NCI-H2029 (cell line): ENCODE data around the gene PSORS1C1.

ENCODE experiments used
- DNase-seq: peaks from one replicate; lab custom pipeline; 2025; lab: John Stamatoyannopoulos, UW

Gene PSORS1C1

DNA sequence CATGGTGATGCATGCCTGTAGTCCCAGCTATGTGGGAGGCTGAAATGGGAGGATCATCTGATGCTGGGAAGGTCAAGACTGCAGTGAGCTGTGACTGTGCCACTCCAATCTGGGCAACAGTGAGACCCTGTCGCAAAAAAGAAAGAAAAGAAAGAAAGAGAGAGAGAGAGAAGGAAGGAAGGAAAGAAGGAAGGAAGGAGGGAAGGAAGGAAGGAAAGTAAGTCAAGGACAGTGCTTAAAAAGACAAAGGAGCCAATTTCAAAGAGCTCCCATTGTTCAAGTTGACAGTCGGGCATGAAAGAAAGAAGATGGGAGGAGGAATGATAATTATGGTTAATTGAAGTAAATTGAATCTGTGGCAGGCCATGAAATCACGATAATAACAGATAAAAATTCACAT, 18.4 kb upstream of the PSORS1C1 start:
- DNase-seq = no peak

DNA sequence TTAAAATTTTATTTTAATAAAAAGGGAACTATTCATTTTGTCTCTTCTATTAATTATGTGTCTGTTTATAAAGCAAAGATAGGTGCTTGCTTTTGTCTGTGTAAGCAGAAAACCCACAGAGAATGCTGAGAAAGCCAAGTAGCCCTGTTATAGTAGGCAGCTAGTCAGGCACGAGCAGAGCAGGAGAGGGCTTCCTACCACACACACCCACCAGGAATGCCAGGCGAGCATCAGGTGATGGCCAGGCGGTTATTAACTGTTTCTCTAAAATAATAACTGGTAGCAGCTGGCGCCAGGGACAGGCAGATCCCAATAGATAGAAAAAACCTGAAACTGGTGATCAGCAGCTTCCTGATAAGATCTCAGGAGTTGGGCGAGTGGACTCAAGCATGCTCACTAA, 17.9 kb upstream of the PSORS1C1 start:
- no peak for DNase-seq

GRCh38 chr6:31098449-31098938, 16.1 kb upstream of the PSORS1C1 start:
- DNase-seq = no peak

- no peak for DNase-seq
These were observed 11.5 kb upstream of the PSORS1C1 start for GRCh38 chr6:31103136-31103535.

GRCh38 chr6:31107052-31107451, 7.5 kb upstream of the PSORS1C1 start:
- DNase-seq = no peak

- DNase-seq = no peak
These were observed 3.6 kb upstream of the PSORS1C1 start for GRCh38 chr6:31110825-31111582.

DNA sequence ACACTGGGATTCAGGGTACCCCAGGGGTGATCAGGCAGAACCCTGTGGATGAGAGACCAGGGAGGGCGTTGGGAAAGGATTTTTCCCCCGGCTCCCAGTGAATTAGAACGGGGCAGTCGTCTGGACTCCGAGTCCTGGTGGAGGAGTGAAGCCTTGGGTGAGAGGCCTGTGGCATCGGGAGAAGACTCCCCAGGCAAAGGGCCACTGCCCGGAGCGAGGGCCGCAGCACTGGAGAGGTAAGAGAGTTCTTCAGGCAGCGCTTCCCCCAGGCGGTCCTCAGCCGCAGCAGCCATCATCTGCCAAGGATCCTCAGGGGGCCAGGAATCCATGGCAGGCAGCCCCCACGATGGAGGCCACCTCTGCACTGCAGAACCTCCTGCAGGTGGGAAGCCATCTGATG, 2.9 kb upstream of the PSORS1C1 start:
- no peak for DNase-seq

- no peak for DNase-seq
These were observed 2.1 kb upstream of the PSORS1C1 start, which contains the start of gene C6orf15 for GRCh38 chr6:31112478-31112877. TSS of gene C6orf15 (minus strand) at chr6:31112575. CDS start at chr6:31112555, 20 bp downstream.

- DNase-seq = no peak
These were observed 599 bp upstream of the PSORS1C1 start for GRCh38 chr6:31113861-31114540.

DNA sequence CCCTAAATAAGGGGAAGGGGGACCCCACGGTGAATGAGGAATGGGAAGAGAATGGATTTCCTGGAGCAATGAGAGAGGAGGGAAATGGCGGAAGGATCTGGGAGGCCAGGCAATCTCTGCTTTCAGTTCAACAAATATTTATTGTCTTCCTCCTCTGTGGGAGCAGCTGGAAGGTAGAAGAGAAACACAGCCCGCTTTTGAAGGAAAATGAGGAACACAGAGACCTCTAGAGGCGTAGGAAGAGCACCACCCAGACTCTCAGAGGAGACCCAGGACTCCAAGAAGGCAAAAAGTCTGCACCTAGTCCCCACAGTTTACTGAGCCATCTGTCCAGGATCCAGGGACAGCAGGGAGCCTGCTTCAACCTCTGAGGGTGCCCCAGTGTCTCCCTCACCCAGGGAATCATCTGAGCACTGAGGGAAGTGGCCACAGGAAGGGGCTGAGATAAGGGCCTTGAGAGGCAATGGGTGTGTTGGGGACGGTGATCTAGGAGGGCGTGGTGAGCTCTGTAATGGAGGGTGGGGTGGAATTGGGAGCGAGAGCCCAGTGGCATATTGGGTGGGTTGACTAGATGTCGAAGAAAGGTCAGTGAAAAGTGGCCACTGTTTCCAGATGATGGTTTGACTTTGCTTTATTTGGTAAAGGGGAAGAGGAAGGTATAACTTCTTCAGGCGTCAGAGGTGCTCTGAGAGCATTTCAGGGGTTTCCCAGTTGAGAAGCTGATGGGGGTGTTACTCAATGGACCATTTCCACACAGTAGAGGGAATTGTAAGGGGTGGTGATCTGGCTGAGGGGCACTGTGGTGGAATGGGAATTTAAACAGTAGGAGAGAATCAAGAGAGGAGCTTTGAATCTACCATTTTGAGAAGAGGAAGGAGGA, 610 bp downstream of the PSORS1C1 start:
- DNase-seq = no peak

GRCh38 chr6:31115941-31116560, 1.5 kb downstream of the PSORS1C1 start:
- DNase-seq = no peak

GRCh38 chr6:31116661-31117385, 2.2 kb downstream of the PSORS1C1 start:
- no peak for DNase-seq

DNA sequence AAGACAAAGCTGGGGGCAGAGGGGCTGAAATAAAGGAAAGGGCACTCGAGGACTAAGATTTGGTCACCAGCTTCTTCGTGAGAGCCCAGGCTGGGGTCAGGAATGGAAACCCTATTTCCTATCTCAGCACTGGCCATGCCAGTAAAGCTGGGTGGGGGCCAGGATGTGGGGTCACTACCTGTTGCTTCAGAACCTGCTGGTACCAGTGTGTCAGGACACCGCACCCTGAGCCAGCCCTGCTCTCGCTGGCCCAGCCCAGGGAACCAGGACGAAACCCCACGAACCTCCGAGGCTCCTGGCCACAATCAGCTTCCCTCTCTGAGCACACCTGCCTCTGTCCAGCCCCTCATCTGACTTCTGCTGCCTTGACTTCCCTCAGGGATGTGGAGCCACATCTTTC, 3.6 kb downstream of the PSORS1C1 start:
- no peak for DNase-seq

- no peak for DNase-seq
These were observed 5.7 kb downstream of the PSORS1C1 start, which contains the start of gene CDSN for GRCh38 chr6:31120151-31120915. TSS of gene CDSN (minus strand) at chr6:31120446. CDS start at chr6:31120419, 27 bp downstream.

GRCh38 chr6:31121131-31121790, 6.7 kb downstream of the PSORS1C1 start:
- DNase-seq = no peak

DNA sequence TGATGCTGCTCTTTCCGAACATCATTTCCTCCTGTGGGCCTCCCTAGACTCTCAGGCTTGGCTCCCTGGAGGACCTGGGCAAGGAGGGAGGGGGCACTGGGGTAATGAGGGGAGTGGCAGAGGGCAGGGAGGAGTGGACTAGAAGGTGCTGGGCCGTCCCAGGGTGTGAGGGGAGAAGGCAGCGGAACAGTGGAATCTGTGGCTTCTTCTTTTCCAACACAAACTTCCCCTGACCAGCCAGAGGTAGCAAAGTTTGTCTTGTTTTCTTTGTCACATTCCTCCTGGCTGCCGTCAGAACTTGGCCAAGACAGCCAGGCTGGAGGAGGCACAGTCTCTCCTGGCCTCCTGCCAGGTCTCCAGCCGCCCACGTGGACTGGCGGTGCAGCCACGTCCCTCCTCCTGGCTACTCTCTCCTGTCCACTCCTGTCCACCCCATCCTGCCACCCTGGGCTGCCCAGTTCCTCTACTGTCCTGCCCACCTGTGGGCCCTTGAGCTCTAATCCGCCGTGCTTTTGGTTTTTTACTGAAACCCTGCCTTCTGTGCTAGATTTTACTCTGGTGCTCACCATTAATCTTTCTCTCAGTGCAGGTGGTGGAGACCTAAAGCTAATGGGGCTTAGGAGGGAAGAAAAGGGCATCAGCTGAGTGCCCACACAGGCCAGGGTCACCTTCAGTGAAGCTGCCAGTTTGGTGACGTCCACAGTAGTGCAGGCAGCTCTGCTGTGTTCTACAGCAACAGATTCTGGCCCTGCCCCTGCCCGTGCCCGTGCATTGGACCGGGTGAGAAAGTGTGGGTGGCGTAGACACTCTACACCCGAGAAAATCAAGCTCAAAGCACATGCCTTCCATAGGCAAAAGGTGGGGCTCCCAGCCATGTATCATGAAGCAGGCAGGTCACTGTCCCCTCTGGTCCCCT, 8.4 kb downstream of the PSORS1C1 start:
- no peak for DNase-seq

- DNase-seq = peak; percentile 32
These were observed 10.6 kb downstream of the PSORS1C1 start for GRCh38 chr6:31125162-31125561.

DNA sequence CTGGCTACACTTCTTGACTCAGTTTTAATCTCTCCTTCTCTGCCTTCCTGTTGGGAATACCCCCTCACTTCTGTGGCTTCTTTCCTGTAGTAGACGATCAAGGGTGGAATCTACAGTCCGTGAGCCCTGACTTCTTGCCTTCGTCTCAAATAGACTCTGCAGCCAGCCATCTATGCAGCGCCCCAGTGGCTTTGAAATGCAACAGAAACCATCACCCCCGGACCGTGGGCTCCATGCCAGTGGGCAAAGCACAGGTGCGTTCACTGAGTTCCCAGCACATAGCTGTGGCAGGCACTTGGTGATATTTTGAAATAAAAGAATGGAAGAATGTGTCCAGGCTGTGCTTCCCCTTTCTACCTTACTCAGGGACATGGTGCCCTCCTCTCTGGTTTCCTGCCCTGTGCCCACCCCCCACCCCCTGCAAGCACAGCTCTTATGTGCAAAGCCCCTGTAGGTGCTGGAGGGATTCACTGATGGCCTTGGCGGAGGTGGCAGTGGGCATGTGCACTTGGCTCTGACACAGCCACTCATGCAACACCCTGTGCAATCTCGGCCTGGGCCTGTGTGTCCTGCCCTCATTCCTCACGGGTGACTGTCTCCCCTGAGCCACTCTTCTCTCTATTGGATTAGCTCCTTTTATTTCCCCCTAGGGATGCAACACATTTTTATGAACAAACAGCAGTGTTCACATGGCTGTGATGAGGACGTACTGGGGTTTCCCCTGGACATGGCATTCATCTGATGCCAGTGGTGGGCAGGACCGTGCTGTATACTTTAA, 11.2 kb downstream of the PSORS1C1 start:
- DNase-seq = no peak
